A549 (cell line): ENCODE measurements around the gene PDLIM3.

Experiments
- KDM1A ChIP-seq: fragments of 200-600 bp; sonication (generic); IDR thresholded peaks from 2 replicates; pipeline ENCODE4 v1.6.1; 2016; ENCODE audit warnings: low read depth, mild to moderate bottlenecking
- TF ChIP-seq, protein P1 (sequence below): fragments of 200-600 bp; sonication (generic); IDR thresholded peaks from 2 replicates; pipeline ENCODE4 v1.6.1; 2016; ENCODE audit warnings: antibody characterized with exemption, mild to moderate bottlenecking, moderate library complexity
- TF ChIP-seq, protein P2 (sequence below): fragments of 150-350 bp; IDR thresholded peaks from 2 replicates; pipeline ENCODE4 v1.6.1; 2014; ENCODE audit warnings: low read depth, mild to moderate bottlenecking, low read length
- TF ChIP-seq, protein P3 (sequence below): fragments of >200 bp; sonication (Bioruptor Twin); formaldehyde crosslinking; IDR thresholded peaks from 3 replicates; pipeline ENCODE4 v1.5.1; 2016

DNA sequence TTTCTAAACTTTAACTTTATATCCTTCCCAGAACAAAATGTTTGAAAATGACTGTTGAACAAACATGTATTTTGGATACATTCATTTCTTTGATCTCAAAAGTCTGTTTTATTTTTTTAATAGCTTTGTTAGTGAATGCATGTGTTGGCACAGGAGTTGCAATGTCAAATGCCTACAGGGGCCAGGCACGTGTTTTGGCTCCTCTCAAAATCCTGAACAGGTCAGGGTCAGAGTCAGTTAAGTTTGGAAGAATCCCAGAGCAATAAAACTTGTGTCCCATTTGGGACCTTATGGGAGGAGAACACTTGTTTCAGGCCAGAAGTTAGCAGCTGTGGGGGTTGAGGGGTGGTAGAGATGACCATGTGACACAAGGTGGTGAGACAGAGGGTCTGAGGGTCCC is 34.7 kb downstream of the PDLIM3 start:
- TF ChIP-seq, protein P1, sequence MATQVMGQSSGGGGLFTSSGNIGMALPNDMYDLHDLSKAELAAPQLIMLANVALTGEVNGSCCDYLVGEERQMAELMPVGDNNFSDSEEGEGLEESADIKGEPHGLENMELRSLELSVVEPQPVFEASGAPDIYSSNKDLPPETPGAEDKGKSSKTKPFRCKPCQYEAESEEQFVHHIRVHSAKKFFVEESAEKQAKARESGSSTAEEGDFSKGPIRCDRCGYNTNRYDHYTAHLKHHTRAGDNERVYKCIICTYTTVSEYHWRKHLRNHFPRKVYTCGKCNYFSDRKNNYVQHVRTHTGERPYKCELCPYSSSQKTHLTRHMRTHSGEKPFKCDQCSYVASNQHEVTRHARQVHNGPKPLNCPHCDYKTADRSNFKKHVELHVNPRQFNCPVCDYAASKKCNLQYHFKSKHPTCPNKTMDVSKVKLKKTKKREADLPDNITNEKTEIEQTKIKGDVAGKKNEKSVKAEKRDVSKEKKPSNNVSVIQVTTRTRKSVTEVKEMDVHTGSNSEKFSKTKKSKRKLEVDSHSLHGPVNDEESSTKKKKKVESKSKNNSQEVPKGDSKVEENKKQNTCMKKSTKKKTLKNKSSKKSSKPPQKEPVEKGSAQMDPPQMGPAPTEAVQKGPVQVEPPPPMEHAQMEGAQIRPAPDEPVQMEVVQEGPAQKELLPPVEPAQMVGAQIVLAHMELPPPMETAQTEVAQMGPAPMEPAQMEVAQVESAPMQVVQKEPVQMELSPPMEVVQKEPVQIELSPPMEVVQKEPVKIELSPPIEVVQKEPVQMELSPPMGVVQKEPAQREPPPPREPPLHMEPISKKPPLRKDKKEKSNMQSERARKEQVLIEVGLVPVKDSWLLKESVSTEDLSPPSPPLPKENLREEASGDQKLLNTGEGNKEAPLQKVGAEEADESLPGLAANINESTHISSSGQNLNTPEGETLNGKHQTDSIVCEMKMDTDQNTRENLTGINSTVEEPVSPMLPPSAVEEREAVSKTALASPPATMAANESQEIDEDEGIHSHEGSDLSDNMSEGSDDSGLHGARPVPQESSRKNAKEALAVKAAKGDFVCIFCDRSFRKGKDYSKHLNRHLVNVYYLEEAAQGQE = no peak
- TF ChIP-seq, protein P2, sequence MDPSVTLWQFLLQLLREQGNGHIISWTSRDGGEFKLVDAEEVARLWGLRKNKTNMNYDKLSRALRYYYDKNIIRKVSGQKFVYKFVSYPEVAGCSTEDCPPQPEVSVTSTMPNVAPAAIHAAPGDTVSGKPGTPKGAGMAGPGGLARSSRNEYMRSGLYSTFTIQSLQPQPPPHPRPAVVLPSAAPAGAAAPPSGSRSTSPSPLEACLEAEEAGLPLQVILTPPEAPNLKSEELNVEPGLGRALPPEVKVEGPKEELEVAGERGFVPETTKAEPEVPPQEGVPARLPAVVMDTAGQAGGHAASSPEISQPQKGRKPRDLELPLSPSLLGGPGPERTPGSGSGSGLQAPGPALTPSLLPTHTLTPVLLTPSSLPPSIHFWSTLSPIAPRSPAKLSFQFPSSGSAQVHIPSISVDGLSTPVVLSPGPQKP = no peak
- TF ChIP-seq, protein P3, sequence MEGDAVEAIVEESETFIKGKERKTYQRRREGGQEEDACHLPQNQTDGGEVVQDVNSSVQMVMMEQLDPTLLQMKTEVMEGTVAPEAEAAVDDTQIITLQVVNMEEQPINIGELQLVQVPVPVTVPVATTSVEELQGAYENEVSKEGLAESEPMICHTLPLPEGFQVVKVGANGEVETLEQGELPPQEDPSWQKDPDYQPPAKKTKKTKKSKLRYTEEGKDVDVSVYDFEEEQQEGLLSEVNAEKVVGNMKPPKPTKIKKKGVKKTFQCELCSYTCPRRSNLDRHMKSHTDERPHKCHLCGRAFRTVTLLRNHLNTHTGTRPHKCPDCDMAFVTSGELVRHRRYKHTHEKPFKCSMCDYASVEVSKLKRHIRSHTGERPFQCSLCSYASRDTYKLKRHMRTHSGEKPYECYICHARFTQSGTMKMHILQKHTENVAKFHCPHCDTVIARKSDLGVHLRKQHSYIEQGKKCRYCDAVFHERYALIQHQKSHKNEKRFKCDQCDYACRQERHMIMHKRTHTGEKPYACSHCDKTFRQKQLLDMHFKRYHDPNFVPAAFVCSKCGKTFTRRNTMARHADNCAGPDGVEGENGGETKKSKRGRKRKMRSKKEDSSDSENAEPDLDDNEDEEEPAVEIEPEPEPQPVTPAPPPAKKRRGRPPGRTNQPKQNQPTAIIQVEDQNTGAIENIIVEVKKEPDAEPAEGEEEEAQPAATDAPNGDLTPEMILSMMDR = no peak
- no peak for TF ChIP-seq KDM1A
